ENCODE data around the gene GRIFIN. TPM values are rescaled to one million over a fixed set of nuclear protein-coding genes. Genes with fewer than 3 reads are reported as not detected.

GRIFIN gene
- total RNA-seq, 1 donor from 2014 or later, result not detected

- no peak for DNase-seq (ENCODE audit: low spot score in 2 of 2, unreplicated experiment in 2 of 2)
- no peak for TF ChIP-seq CTCF (IDR thresholded peaks at IDR 0.05; ENCODE audit: unreplicated experiment)
- Mint-ChIP-seq H3K27ac (no peak overlapping the region), H3K36me3 (no peaks in the 10 kb centered on the region), H3K4me3 (no peak overlapping the region), H3K9me3 (no peaks in the 10 kb centered on the region), H3K27me3 (ENCODE audit: low read depth) (no peaks in the 10 kb centered on the region), H3K4me1 (peaks cover 9% of the 10 kb centered on the region)
Measured at GRCh38 chr7:2507208-2507916, 31.2 kb upstream of the GRIFIN start.

- H3K4me1 Mint-ChIP-seq, result peaks cover 9% of the 10 kb centered on the region
- H3K27me3 Mint-ChIP-seq (ENCODE audit: low read depth), result no peaks in the 10 kb centered on the region
- H3K4me3 Mint-ChIP-seq, result no peak overlapping the region
Measured at GRCh38 chr7:2505401-2505800, 29.2 kb upstream of the GRIFIN start.

GRCh38 chr7:2504889-2505375 is 28.7 kb upstream of the GRIFIN start:
- H3K27me3 Mint-ChIP-seq (ENCODE audit: low read depth), result no peaks in the 10 kb centered on the region
- H3K4me1 Mint-ChIP-seq, result peaks cover 9% of the 10 kb centered on the region
- no peaks in the 10 kb centered on the region for H3K9me3 Mint-ChIP-seq
- TF ChIP-seq CTCF (IDR thresholded peaks at IDR 0.05; ENCODE audit: unreplicated experiment), result no peak
- no peaks in the 10 kb centered on the region for H3K36me3 Mint-ChIP-seq
- DNase-seq (ENCODE audit: low spot score in 2 of 2, unreplicated experiment in 2 of 2), result no peak
- H3K4me3 Mint-ChIP-seq, result no peak overlapping the region
- no peak overlapping the region for H3K27ac Mint-ChIP-seq

More at GRCh38 chr7:2505401-2505800, 29.2 kb upstream of the GRIFIN start:
- H3K27ac Mint-ChIP-seq, result no peak overlapping the region
- no peaks in the 10 kb centered on the region for H3K9me3 Mint-ChIP-seq
- no peaks in the 10 kb centered on the region for H3K36me3 Mint-ChIP-seq
- DNase-seq (ENCODE audit: low spot score in 2 of 2, unreplicated experiment in 2 of 2), result no peak
- TF ChIP-seq CTCF (IDR thresholded peaks at IDR 0.05; ENCODE audit: unreplicated experiment), result no peak

GRCh38 chr7:2504128-2504888 is 28.1 kb upstream of the GRIFIN start:
- H3K4me1 Mint-ChIP-seq, result peaks cover 9% of the 10 kb centered on the region
- DNase-seq (ENCODE audit: low spot score in 2 of 2, unreplicated experiment in 2 of 2), result no peak
- no peaks in the 10 kb centered on the region for H3K27me3 Mint-ChIP-seq (ENCODE audit: low read depth)
- H3K9me3 Mint-ChIP-seq, result no peaks in the 10 kb centered on the region
- no peak overlapping the region for H3K4me3 Mint-ChIP-seq
- no peak for TF ChIP-seq CTCF (IDR thresholded peaks at IDR 0.05; ENCODE audit: unreplicated experiment)
- no peaks in the 10 kb centered on the region for H3K36me3 Mint-ChIP-seq
- H3K27ac Mint-ChIP-seq, result no peak overlapping the region

- no peaks in the 10 kb centered on the region for H3K36me3 Mint-ChIP-seq
- no peak overlapping the region for H3K4me3 Mint-ChIP-seq
- H3K27ac Mint-ChIP-seq, result no peak overlapping the region
- TF ChIP-seq CTCF (IDR thresholded peaks at IDR 0.05; ENCODE audit: unreplicated experiment), result no peak
- no peak for DNase-seq (ENCODE audit: low spot score in 2 of 2, unreplicated experiment in 2 of 2)
- H3K27me3 Mint-ChIP-seq (ENCODE audit: low read depth), result no peaks in the 10 kb centered on the region
- peaks cover 8% of the 10 kb centered on the region for H3K4me1 Mint-ChIP-seq
- H3K9me3 Mint-ChIP-seq, result no peaks in the 10 kb centered on the region
Measured at GRCh38 chr7:2503056-2503941, 27.1 kb upstream of the GRIFIN start.
